Uterus (tissue), 4 donors: ENCODE results near the gene DNM1. TPM values are rescaled to one million over a fixed set of nuclear protein-coding genes. Genes with fewer than 3 reads are reported as not detected.

ENCODE experiments used
- DNase-seq, 2 donors: peaks; one replicate each; pipeline ENCODE4 v3.0.0-alpha.2; 2019 to 2020
- H3K27ac ChIP-seq, 2 donors: fragments of 200-600 bp; sonication (generic); 1 replicate in 1 of 2; 2 replicates in 1 of 2; pipeline ENCODE4 v1.5.1; 2016 to 2018
- H3K27me3 ChIP-seq, 2 donors: fragments of 200-600 bp; sonication (generic); one replicate each; pipeline ENCODE4 v1.5.1; 2018 to 2019; ENCODE audit warnings: control low read depth in 1 of 2
- H3K36me3 ChIP-seq, 2 donors: fragments of 200-600 bp; sonication (generic); one replicate each; pipeline ENCODE4 v1.5.1; 2019; ENCODE audit warnings: control low read depth in 1 of 2
- H3K4me1 ChIP-seq, 2 donors: fragments of 200-600 bp; sonication (generic); one replicate each; pipeline ENCODE4 v1.5.1; 2018 to 2019; ENCODE audit warnings: control low read depth in 1 of 2
- H3K4me3 ChIP-seq, 2 donors: fragments of 200-600 bp; sonication (generic); 1 replicate in 1 of 2; 2 replicates in 1 of 2; pipeline ENCODE4 v1.5.1; 2018 to 2019; ENCODE audit warnings: mild to moderate bottlenecking in 1 of 2
- H3K9me3 ChIP-seq, 2 donors: fragments of 200-600 bp; sonication (generic); one replicate each; pipeline ENCODE4 v1.5.1; 2019; ENCODE audit warnings: control low read depth in 1 of 2
- POLR2A ChIP-seq, 2 donors: fragments of 450-650 bp; IDR thresholded peaks; one replicate each; pipeline ENCODE4 v1.6.1; 2016; ENCODE audit warnings: antibody characterized with exemption in 2 of 2, mild to moderate bottlenecking in 1 of 2, moderate library complexity in 1 of 2
- intact Hi-C: fragments of 100-400 bp; cut with DNase I; formaldehyde crosslinking; loops from one replicate; pipeline ENCODE4 v1.15.1; 2023; ENCODE audit warnings: low total_unique reads
- total RNA-seq, 4 donors: library from RNA; depleted of rRNA in 3 of 4; stranded (reverse); fragments of >200 nt in 3 of 4; gene quantifications; one replicate each; pipeline versions ENCODE4 v1.1.0 to v1.2.4, GENCODE V29; 2014 to 2023
- TF ChIP-seq, protein P1 (sequence below), 4 experiments: fragments of 200-600 bp in 2 of 4; fragments of 450-650 bp in 2 of 4; sonication (generic) in 2 of 4; IDR thresholded peaks; one replicate each; pipeline ENCODE4 v1.5.1; 2016 to 2019; ENCODE audit warnings: antibody characterized with exemption in 4 of 4, mild to moderate bottlenecking in 2 of 4, moderate library complexity in 1 of 4
- donor health status: DM: yes; HTN: yes; CAD: no.

The DNM1 gene
- total RNA-seq, 4 donors from 2014 or later: 5.0 to 71.5 (median 31.0) TPM

DNA sequence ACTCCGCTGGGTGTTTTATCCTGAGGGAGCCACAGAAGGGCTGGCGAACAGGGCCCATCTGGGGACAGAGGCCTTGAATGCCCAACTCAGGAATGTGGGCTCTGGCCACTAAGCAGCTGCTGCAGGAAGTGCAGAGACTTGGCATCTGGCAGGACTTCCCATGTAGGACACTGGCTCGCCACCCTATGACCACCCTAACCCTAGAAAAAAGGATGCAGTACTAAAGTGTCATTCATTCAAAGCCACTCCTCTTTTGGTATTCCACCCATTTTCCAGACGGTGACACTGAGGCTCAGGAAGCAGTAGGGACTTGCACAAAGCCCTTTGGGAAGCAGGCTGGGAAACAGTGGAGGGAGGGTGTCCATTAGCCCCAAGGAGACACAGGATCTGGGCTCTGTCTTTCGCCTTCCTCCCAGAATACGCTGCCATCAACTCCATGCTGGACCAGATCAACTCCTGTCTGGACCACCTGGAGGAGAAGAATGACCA is 40.1 kb upstream of the DNM1 start:
- no peaks in the 10 kb centered on the region for H3K36me3 ChIP-seq
- H3K27me3 ChIP-seq: no peaks in the 10 kb centered on the region
- intact Hi-C loops: no loop called here
- H3K9me3 ChIP-seq: no peaks in the 10 kb centered on the region
- DNase-seq: no peak
- no peaks in the 10 kb centered on the region for H3K4me1 ChIP-seq
- H3K4me3 ChIP-seq: no peak overlapping the region
- TF ChIP-seq POLR2A (IDR thresholded peaks at IDR 0.05): no peak
- TF ChIP-seq, protein P1, sequence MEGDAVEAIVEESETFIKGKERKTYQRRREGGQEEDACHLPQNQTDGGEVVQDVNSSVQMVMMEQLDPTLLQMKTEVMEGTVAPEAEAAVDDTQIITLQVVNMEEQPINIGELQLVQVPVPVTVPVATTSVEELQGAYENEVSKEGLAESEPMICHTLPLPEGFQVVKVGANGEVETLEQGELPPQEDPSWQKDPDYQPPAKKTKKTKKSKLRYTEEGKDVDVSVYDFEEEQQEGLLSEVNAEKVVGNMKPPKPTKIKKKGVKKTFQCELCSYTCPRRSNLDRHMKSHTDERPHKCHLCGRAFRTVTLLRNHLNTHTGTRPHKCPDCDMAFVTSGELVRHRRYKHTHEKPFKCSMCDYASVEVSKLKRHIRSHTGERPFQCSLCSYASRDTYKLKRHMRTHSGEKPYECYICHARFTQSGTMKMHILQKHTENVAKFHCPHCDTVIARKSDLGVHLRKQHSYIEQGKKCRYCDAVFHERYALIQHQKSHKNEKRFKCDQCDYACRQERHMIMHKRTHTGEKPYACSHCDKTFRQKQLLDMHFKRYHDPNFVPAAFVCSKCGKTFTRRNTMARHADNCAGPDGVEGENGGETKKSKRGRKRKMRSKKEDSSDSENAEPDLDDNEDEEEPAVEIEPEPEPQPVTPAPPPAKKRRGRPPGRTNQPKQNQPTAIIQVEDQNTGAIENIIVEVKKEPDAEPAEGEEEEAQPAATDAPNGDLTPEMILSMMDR (IDR thresholded peaks at IDR 0.05): no peak
- H3K27ac ChIP-seq: no peak overlapping the region

DNA sequence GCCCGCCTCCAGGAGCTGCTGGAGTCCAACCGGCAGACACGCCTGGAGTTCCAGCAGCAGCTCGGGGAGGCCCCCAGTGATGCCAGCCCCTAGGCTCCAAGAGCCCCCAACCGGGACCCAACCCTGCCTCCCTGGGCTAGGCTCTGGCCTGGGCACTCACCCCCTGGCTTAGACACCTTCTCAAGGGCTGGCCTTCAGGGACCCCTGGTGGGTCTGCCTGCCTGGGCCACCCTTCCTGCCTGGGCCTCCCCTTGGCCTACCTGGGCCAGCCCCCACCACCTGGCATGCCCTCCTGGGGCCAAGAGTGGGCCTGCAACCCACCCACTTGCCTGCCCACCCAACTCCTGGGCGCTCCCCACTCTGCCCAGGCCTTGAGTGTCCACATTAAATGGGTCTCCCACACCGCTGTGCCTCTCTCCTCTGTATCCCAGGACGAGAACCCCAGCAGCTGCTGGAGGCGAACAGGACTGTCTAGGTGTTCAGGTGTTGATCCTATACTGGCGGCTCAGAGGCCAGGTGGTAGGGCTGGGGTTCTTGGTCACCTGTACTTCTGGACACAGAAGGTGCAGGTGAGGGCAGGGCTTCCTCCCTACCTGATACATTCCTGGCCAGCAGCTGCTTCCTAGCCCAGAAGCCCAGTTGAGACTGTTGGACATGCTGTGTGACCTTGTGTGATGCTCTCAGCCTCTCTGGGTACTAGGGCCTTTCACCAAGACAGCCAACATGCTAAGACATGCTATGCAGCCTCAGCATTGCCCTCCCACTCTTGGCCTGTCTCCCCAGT is 39.5 kb upstream of the DNM1 start:
- Histone ChIP-seq H3K4me1 (no peaks in the 10 kb centered on the region), H3K27ac (no peak overlapping the region), H3K9me3 (no peaks in the 10 kb centered on the region), H3K27me3 (no peaks in the 10 kb centered on the region), H3K4me3 (no peak overlapping the region), H3K36me3 (no peaks in the 10 kb centered on the region)
- TF ChIP-seq POLR2A (IDR thresholded peaks at IDR 0.05): no peak
- TF ChIP-seq, protein P1 (IDR thresholded peaks at IDR 0.05): no peak
- intact Hi-C loops: no loop called here
- no peak for DNase-seq

DNA sequence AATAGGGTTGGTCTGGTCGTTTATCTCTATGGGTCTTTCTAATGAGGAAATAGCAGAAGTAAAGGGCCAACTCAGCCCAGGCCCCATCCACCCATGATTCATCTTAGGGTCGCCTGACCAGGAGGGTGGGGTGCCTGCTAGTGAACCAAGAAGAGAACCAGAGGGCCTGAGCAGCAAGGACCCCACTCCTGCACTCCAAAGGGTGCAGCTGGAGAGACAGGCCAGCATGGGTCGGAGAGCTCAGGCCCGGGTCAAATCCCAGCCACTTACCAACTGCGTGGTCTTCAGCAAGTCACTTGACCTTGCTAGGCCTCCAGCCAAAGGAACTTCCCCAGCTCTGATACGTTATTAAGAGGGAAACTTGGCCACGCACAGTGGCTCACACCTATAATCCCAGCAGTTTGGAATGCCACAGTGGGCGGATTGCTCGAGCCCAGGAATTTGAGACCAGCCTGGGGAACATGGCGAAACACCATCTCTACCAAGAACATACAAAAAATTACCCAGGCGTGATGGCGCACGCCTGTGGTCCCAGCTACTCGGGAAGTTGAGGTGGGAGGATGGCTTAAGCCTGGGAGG is 38.8 kb upstream of the DNM1 start:
- TF ChIP-seq, protein P1 (IDR thresholded peaks at IDR 0.05): no peak
- no peak for TF ChIP-seq POLR2A (IDR thresholded peaks at IDR 0.05)
- Histone ChIP-seq H3K9me3 (no peaks in the 10 kb centered on the region), H3K27ac (no peak overlapping the region), H3K4me1 (no peaks in the 10 kb centered on the region), H3K27me3 (no peaks in the 10 kb centered on the region), H3K4me3 (no peak overlapping the region), H3K36me3 (no peaks in the 10 kb centered on the region)
- no peak for DNase-seq
- intact Hi-C loops: no loop called here

DNA sequence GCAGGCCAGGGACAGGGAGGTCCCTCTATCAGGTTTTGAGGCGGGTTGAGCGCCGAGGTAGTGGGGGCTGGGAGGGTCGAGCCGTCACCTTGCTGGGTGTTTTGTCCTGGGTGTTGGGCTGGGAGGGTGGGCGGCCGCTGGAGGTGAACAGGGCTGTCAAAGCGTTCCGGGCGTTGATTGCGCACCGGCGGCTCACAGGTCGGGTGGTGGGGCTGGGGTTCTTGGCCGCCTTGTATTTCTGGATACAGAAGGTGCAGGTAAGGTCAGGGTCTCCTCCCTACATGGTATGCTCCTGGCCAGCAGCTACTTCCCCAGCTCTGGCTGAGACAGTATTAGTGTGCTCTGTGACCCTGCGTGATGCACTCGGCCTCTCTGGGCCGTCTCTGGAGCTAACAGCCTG is 37.0 kb upstream of the DNM1 start:
- Histone ChIP-seq H3K9me3 (no peaks in the 10 kb centered on the region), H3K4me3 (no peak overlapping the region), H3K27me3 (no peaks in the 10 kb centered on the region), H3K4me1 (no peaks in the 10 kb centered on the region), H3K27ac (no peak overlapping the region), H3K36me3 (no peaks in the 10 kb centered on the region)
- TF ChIP-seq, protein P1 (IDR thresholded peaks at IDR 0.05): no peak
- TF ChIP-seq POLR2A (IDR thresholded peaks at IDR 0.05): no peak
- intact Hi-C loops: no loop called here
- DNase-seq: no peak

DNA sequence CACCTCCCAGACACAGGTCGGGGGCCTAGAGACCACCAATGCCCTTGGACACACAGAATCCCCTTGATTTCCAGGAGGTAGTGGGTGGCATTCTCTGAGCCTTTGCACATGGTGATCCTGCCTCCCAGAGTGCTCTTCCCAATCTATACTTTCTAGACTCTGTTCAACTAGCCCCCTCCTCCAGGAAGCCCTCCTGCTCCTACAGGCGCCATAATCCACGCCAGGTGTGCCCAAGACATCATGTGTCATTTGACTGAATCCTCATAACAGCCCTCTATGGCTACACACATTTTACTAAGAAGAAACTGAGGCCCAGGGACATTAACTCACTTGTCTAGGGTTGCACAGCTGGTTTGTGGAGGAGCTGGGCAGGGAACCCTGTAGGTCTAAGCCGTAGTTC is 36.0 kb upstream of the DNM1 start:
- H3K4me3 ChIP-seq: no peak overlapping the region
- no peaks in the 10 kb centered on the region for H3K4me1 ChIP-seq
- no peak for DNase-seq
- TF ChIP-seq, protein P1 (IDR thresholded peaks at IDR 0.05): no peak
- no peak for TF ChIP-seq POLR2A (IDR thresholded peaks at IDR 0.05)
- H3K9me3 ChIP-seq: no peaks in the 10 kb centered on the region
- no peak overlapping the region for H3K27ac ChIP-seq
- no peaks in the 10 kb centered on the region for H3K27me3 ChIP-seq
- intact Hi-C loops: no loop called here
- no peaks in the 10 kb centered on the region for H3K36me3 ChIP-seq
